GM19438 (cell line): ENCODE data around the gene TMA7.

Experiments used
- ATAC-seq: cut with Tn5 transposase; IDR thresholded peaks from one replicate; pipeline ENCODE4 v1.9.1; 2021; ENCODE audit warnings: low read depth; ENCODE audit not compliant: unreplicated experiment

The TMA7 gene

GRCh38 chr3:48408823-48409281, 31.2 kb upstream of the TMA7 start:
- no peak for ATAC-seq

- no peak for ATAC-seq
Measured at GRCh38 chr3:48409291-48410201, 30.5 kb upstream of the TMA7 start.

- no peak for ATAC-seq
Measured at GRCh38 chr3:48410205-48411040, 29.6 kb upstream of the TMA7 start.

- ATAC-seq, result no peak
Measured at GRCh38 chr3:48411041-48411588, 28.9 kb upstream of the TMA7 start.

- ATAC-seq, result no peak
Measured at GRCh38 chr3:48411606-48412374, 28.3 kb upstream of the TMA7 start.

- no peak for ATAC-seq
Measured at GRCh38 chr3:48412375-48413001, 27.6 kb upstream of the TMA7 start.

GRCh38 chr3:48413086-48413485, 27.0 kb upstream of the TMA7 start:
- no peak for ATAC-seq

- ATAC-seq, result no peak
Measured at GRCh38 chr3:48413611-48414010, 26.4 kb upstream of the TMA7 start.

- ATAC-seq, result no peak
Measured at GRCh38 chr3:48414376-48415250, 25.4 kb upstream of the TMA7 start.

GRCh38 chr3:48415251-48415953, 24.7 kb upstream of the TMA7 start:
- no peak for ATAC-seq

- no peak for ATAC-seq
Measured at GRCh38 chr3:48416091-48416505, 24.0 kb upstream of the TMA7 start.

- ATAC-seq, result no peak
Measured at GRCh38 chr3:48416546-48416945, 23.5 kb upstream of the TMA7 start.

- ATAC-seq, result no peak
Measured at GRCh38 chr3:48417529-48418108, 22.4 kb upstream of the TMA7 start.

GRCh38 chr3:48418140-48418539, 21.9 kb upstream of the TMA7 start:
- no peak for ATAC-seq

- ATAC-seq, result no peak
Measured at GRCh38 chr3:48418651-48419050, 21.4 kb upstream of the TMA7 start.

GRCh38 chr3:48419149-48419548, 20.9 kb upstream of the TMA7 start:
- no peak for ATAC-seq

- no peak for ATAC-seq
Measured at GRCh38 chr3:48419597-48419996, 20.5 kb upstream of the TMA7 start.

GRCh38 chr3:48420561-48420960, 19.5 kb upstream of the TMA7 start:
- ATAC-seq, result no peak
